OCI-LY7 (cell line): ENCODE results near the gene FNBP1. TPM values are rescaled to one million over a fixed set of nuclear protein-coding genes. Genes with fewer than 3 reads are reported as not detected.

ENCODE experiments used
- BruUV-seq: library from RNA; stranded (reverse); fragments of 400-500 nt; replicated peaks from 2 replicates; lab custom pipeline; 2021; lab: Mats Ljungman, UMichigan
- CTCF ChIA-PET: fragments of 300-600 bp; sonication (Branson Sonifier 250); formaldehyde crosslinking; loops from one replicate; lab custom pipeline; 2022; ENCODE audit warnings: antibody characterized with exemption; ENCODE audit not compliant: unreplicated experiment; lab: Charles Lee
- POLR2A ChIA-PET: fragments of 300-600 bp; sonication (Branson Sonifier 250); formaldehyde crosslinking; loops from one replicate; lab custom pipeline; 2022; ENCODE audit warnings: antibody characterized with exemption; lab: Charles Lee
- DNase-seq: peaks from one replicate; pipeline ENCODE4 v3.0.0-alpha.2; 2015; ENCODE audit warnings: low spot score
- H2AFZ ChIP-seq: fragments of 200-600 bp; sonication (generic), shearing (Covaris generic); 2 replicates; pipeline ENCODE4 v1.6.1; 2014; ENCODE audit warnings: mild to moderate bottlenecking, antibody characterized with exemption, low read length, moderate library complexity
- H3K27ac ChIP-seq: fragments of 200-600 bp; sonication (generic); 2 replicates; pipeline ENCODE4 v1.5.1; 2014; ENCODE audit warnings: mixed run types, low read depth, mild to moderate bottlenecking, moderate library complexity, low read length, inconsistent platforms; ENCODE audit not compliant: poor library complexity, severe bottlenecking
- H3K36me3 ChIP-seq: fragments of 200-600 bp; sonication (generic); 2 replicates; pipeline ENCODE4 v1.6.1; 2014; ENCODE audit warnings: mild to moderate bottlenecking, antibody characterized with exemption, low read length, moderate library complexity, mixed read lengths; ENCODE audit not compliant: insufficient read depth
- H3K4me1 ChIP-seq: fragments of 200-600 bp; sonication (generic); 2 replicates; pipeline ENCODE4 v1.5.1; 2014; ENCODE audit warnings: mild to moderate bottlenecking, low read length; ENCODE audit not compliant: insufficient read depth, poor library complexity, severe bottlenecking
- H3K4me2 ChIP-seq: fragments of 200-600 bp; sonication (generic); 2 replicates; pipeline ENCODE4 v1.6.1; 2014; ENCODE audit warnings: mild to moderate bottlenecking, low read length
- H3K4me3 ChIP-seq: fragments of 200-600 bp; sonication (generic); 2 replicates; pipeline ENCODE4 v1.5.1; 2014; ENCODE audit warnings: mild to moderate bottlenecking, low read depth, low read length; ENCODE audit not compliant: poor library complexity, severe bottlenecking
- H3K79me2 ChIP-seq: fragments of 200-600 bp; sonication (generic); 2 replicates; pipeline ENCODE4 v1.6.1; 2016; ENCODE audit warnings: low read depth, mild to moderate bottlenecking, low read length, moderate library complexity, mixed read lengths; ENCODE audit not compliant: insufficient read depth
- H3K9me2 ChIP-seq: fragments of 200-600 bp; sonication (generic); 2 replicates; pipeline ENCODE4 v1.6.1; 2016; ENCODE audit warnings: mild to moderate bottlenecking, low read length, mixed read lengths; ENCODE audit not compliant: insufficient read depth
- H3K9me3 ChIP-seq: fragments of 200-600 bp; sonication (generic); 2 replicates; pipeline ENCODE4 v1.6.1; 2014; ENCODE audit warnings: mild to moderate bottlenecking, mixed run types, low read length, mixed read lengths
- H4K20me1 ChIP-seq: fragments of 200-600 bp; sonication (generic); 2 replicates; pipeline ENCODE4 v1.6.1; 2014; ENCODE audit warnings: mild to moderate bottlenecking, antibody characterized with exemption, low read length, moderate library complexity, mixed read lengths; ENCODE audit not compliant: insufficient read depth
- CTCF ChIP-seq: fragments of 200-600 bp; sonication (generic); conservative IDR thresholded peaks from 2 replicates; pipeline ENCODE4 v1.5.1; 2014; ENCODE audit warnings: mild to moderate bottlenecking, antibody characterized with exemption, low read length, moderate library complexity, mixed read lengths
- EZH2phosphoT487 ChIP-seq: fragments of 200-600 bp; sonication (generic); IDR thresholded peaks from 2 replicates; pipeline ENCODE4 v1.6.1; 2018; ENCODE audit warnings: low read depth, borderline replicate concordance, mild to moderate bottlenecking, mixed run types, antibody characterized with exemption, low read length, moderate library complexity, mixed read lengths
- intact Hi-C: fragments of 100-400 bp; cut with micrococcal nuclease; formaldehyde crosslinking; loops from one replicate; pipeline ENCODE4 v1.10.0; 2022; ENCODE audit not compliant: unreplicated experiment
- total RNA-seq, 2 experiments: library from RNA; depleted of rRNA in 1 of 2; stranded (reverse); fragments of >200 nt in 1 of 2; shearing (Covaris generic) in 1 of 2; gene quantifications; 2 replicates each; pipeline ENCODE4 v1.2.3, GENCODE V29; 2014 to 2022

Gene FNBP1
- total RNA-seq, 2 experiments from 2014 or later: 93.3 to 164 TPM

- H4K20me1 ChIP-seq: no peaks in the 10 kb centered on the region
- ChIA-PET CTCF (no interaction called here), POLR2A (interaction anchor here (0.7 to 2.5 kb wide), 6 partner anchors 9 to 102 kb away, joined by 3 to 10 read pairs (median 4); no protein-coding TSS in a partner anchor)
- H3K4me3 ChIP-seq: peak overlapping the region; percentile 62
- no peak for DNase-seq
- H3K9me3 ChIP-seq: peaks cover 9% of the 10 kb centered on the region
- H3K27ac ChIP-seq: peak overlapping the region; percentile 96
- H3K36me3 ChIP-seq: peaks cover 39% of the 10 kb centered on the region
- intact Hi-C loops: loop anchor here (1.0 to 2.0 kb wide), 2 partner anchors 50 to 101 kb away; no protein-coding TSS in a partner anchor
- peak overlapping the region; percentile 98 for H3K4me2 ChIP-seq
- peaks cover 92% of the 10 kb centered on the region for H3K4me1 ChIP-seq
- H3K9me2 ChIP-seq: no peaks in the 10 kb centered on the region
- H3K79me2 ChIP-seq: peaks cover 96% of the 10 kb centered on the region
- no peak for TF ChIP-seq CTCF
- no peak for TF ChIP-seq EZH2phosphoT487
- no TSS peak for BruUV-seq
- no peak overlapping the region for H2AFZ ChIP-seq
Observed at GRCh38 chr9:129989740-129990139, 53.2 kb downstream of the FNBP1 start.

GRCh38 chr9:129989362-129989708 is 53.7 kb downstream of the FNBP1 start:
- BruUV-seq: no TSS peak
- TF ChIP-seq CTCF: no peak
- no peak for TF ChIP-seq EZH2phosphoT487
- Histone ChIP-seq H3K36me3 (peaks cover 41% of the 10 kb centered on the region), H3K9me3 (peaks cover 11% of the 10 kb centered on the region), H3K9me2 (no peaks in the 10 kb centered on the region), H3K4me1 (peaks cover 88% of the 10 kb centered on the region), H3K4me2 (peak overlapping the region; percentile 98), H3K79me2 (peaks cover 96% of the 10 kb centered on the region), H2AFZ (no peak overlapping the region), H3K4me3 (peak overlapping the region; percentile 62), H4K20me1 (no peaks in the 10 kb centered on the region), H3K27ac (peak overlapping the region; percentile 96)
- ChIA-PET CTCF (no interaction called here), POLR2A (interaction anchor here (0.7 to 2.5 kb wide), 6 partner anchors 9 to 102 kb away, joined by 3 to 10 read pairs (median 4); no protein-coding TSS in a partner anchor)
- intact Hi-C loops: loop anchor here (1.0 to 2.0 kb wide), 2 partner anchors 50 to 101 kb away; no protein-coding TSS in a partner anchor
- DNase-seq: no peak
